Tibial nerve (tissue), 4 donors: Measurements from ENCODE around the gene TCIRG1.
"Not testable (repeated sequence)": the region's sequence is repeated elsewhere in the genome, so short reads cannot be mapped to it uniquely, and the experiment has no call there.

Source experiments
- EP300 ChIP-seq, 2 donors: sonication (generic); formaldehyde crosslinking; IDR thresholded peaks; one replicate each; pipeline ENCODE4 v1.6.1; 2017; ENCODE audit warnings: antibody characterized with exemption in 2 of 2, mild to moderate bottlenecking in 1 of 2
- POLR2A ChIP-seq, 2 donors: fragments of 450-650 bp; IDR thresholded peaks; one replicate each; pipeline ENCODE4 v1.6.1; 2017; ENCODE audit warnings: antibody characterized with exemption in 2 of 2, mild to moderate bottlenecking in 2 of 2, moderate library complexity in 2 of 2
- TF ChIP-seq, protein P1 (sequence below), 5 experiments: fragments of 200-600 bp in 3 of 5; fragments of 450-650 bp in 2 of 5; sonication (generic) in 3 of 5; IDR thresholded peaks; one replicate each; pipeline ENCODE4 v1.5.1; 2016 to 2019; ENCODE audit warnings: antibody characterized with exemption in 5 of 5, mild to moderate bottlenecking in 3 of 5, moderate library complexity in 2 of 5

DNA sequence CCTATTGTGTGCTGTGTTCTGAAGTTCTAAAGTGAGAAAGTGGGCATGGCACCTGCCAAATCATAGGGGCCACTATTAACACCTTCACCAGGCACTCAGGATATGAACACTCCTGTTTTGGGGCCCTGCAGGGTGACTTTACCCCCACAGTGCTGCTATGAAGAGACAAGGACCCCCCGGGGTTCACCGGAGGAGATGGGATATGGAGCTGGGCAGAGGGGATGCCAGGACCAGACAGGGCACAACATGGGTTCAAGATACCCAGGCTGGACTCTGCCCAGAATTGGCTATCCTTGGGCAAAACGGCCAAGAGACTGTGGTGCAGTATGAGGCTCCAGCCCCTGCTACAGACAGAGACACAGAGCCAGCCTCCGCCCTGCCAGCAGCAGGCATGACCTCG, 44.4 kb upstream of the TCIRG1 start:
- TF ChIP-seq, protein P1, sequence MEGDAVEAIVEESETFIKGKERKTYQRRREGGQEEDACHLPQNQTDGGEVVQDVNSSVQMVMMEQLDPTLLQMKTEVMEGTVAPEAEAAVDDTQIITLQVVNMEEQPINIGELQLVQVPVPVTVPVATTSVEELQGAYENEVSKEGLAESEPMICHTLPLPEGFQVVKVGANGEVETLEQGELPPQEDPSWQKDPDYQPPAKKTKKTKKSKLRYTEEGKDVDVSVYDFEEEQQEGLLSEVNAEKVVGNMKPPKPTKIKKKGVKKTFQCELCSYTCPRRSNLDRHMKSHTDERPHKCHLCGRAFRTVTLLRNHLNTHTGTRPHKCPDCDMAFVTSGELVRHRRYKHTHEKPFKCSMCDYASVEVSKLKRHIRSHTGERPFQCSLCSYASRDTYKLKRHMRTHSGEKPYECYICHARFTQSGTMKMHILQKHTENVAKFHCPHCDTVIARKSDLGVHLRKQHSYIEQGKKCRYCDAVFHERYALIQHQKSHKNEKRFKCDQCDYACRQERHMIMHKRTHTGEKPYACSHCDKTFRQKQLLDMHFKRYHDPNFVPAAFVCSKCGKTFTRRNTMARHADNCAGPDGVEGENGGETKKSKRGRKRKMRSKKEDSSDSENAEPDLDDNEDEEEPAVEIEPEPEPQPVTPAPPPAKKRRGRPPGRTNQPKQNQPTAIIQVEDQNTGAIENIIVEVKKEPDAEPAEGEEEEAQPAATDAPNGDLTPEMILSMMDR (IDR thresholded peaks at IDR 0.05), result not testable (repeated sequence)
- not testable (repeated sequence) for TF ChIP-seq EP300, POLR2A (IDR thresholded peaks at IDR 0.05)
